Heart left ventricle (tissue), 13 donors: ENCODE measurements around the gene CCL3.

Experiments used
- POLR2A ChIP-seq, 2 donors: fragments of 450-650 bp; IDR thresholded peaks; one replicate each; pipeline ENCODE4 v1.6.1; 2017; ENCODE audit warnings: antibody characterized with exemption in 2 of 2, mild to moderate bottlenecking in 2 of 2, moderate library complexity in 2 of 2
- TF ChIP-seq, protein P1 (sequence below), 12 donors: fragments of 200-600 bp; sonication (generic) in 4 of 12; IDR thresholded peaks; one replicate each; pipeline versions ENCODE4 v1.5.0 to v1.8.0; 2018 to 2022; ENCODE audit warnings: antibody characterized with exemption in 12 of 12, mild to moderate bottlenecking in 5 of 12
- donor health status: ischemic (EF 13 %, LVEDD 7.1; RV severe dilation, severe dysfunction).
- donor health status: DM: no; HTN: yes; CAD: no.
- donor health status: DM: no; HTN: no; CAD: no.
- donor health status: ischemic (EF 25% LVEDD 6.9; RV normal size, moderate dysfunction).
- donor health status: ischemic (EF 25% LVEDD 5.7; RV mildly dilated, moderate dysfunction).
- donor health status: ischemic (EF 35%, LVEDD 5.7; RV mildly dilated, moderate dysfunction).
- donor health status: nonischemic (EF 11% LVEDD 7.7; RV severe dilation, severe dysfunction).
- donor health status: DM: yes; HTN: yes; CAD: no.
- donor health status: PGD.
- donor health status: ischemic (EF 29% LVEDD 5.4; RV normal size, mild dysfunction).
- donor health status: nonischemic (EF 23%, LVEDD 6.1; RV moderate dilation, normal function).

DNA sequence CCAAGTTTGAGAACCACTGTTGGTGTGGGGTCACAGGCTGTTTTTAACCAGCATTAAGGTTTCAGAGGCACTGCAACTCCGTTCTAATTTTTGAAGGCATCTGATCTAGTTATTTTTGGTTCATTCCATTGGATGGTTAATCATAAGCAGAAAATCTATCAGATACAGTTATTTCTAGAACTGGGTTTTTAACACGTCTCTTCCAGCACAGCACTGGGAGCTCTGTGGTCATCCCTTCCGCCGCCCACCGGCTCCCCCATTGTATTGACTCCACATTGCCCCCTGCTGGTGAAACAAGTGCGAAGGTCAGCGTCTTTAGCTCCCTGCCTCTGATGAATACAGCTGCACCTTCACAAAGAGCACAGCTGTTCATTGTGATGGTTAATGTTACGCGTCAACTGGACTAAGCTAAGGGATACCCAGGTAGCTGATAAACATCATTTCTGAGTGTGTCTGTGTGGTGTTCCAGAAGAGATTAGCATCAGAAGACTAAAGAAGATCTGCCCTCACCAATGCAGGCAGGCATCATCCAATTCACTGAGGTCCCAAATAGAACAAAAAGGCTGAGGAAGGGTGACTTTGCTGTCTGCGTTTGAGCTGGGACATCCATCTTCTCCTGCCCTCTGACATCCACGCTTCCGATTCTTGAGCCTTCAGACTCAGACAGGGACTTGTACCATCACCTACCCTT lies 17.4 kb downstream of the CCL3 start:
- TF ChIP-seq, protein P1, sequence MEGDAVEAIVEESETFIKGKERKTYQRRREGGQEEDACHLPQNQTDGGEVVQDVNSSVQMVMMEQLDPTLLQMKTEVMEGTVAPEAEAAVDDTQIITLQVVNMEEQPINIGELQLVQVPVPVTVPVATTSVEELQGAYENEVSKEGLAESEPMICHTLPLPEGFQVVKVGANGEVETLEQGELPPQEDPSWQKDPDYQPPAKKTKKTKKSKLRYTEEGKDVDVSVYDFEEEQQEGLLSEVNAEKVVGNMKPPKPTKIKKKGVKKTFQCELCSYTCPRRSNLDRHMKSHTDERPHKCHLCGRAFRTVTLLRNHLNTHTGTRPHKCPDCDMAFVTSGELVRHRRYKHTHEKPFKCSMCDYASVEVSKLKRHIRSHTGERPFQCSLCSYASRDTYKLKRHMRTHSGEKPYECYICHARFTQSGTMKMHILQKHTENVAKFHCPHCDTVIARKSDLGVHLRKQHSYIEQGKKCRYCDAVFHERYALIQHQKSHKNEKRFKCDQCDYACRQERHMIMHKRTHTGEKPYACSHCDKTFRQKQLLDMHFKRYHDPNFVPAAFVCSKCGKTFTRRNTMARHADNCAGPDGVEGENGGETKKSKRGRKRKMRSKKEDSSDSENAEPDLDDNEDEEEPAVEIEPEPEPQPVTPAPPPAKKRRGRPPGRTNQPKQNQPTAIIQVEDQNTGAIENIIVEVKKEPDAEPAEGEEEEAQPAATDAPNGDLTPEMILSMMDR (IDR thresholded peaks at IDR 0.05): peak; percentile 41 to 80 (median 60)
- no peak for TF ChIP-seq POLR2A (IDR thresholded peaks at IDR 0.05)
